GM12891 (cell line): ENCODE results near the gene RRP36.

ENCODE experiments used
- DNase-seq: peaks from one replicate; pipeline ENCODE4 v3.0.0; 2011; ENCODE audit warnings: low spot score; ENCODE audit not compliant: insufficient read length
- FAIRE-seq: peaks from 2 replicates; lab custom pipeline; 2011; peaks lifted over from hg19 to GRCh38; lab: Jason Lieb, UNC
- PAX5 ChIP-seq: IDR thresholded peaks from 2 replicates; pipeline ENCODE4 v1.6.1; 2011; ENCODE audit warnings: low read length, moderate library complexity, mild to moderate bottlenecking; ENCODE audit not compliant: insufficient read depth, severe bottlenecking
- POLR2A ChIP-seq: IDR thresholded peaks from 2 replicates; pipeline ENCODE4 v1.6.1; 2011; ENCODE audit warnings: low read depth, low read length, control low read depth
- POLR2AphosphoS5 ChIP-seq: IDR thresholded peaks from 2 replicates; pipeline ENCODE4 v1.6.1; 2011; ENCODE audit warnings: low read depth, low read length, control low read depth
- POU2F2 ChIP-seq: IDR thresholded peaks from 2 replicates; pipeline ENCODE4 v1.6.1; 2011; ENCODE audit warnings: low read depth, mild to moderate bottlenecking, control low read depth, low read length, moderate library complexity
- SPI1 ChIP-seq: IDR thresholded peaks from 2 replicates; pipeline ENCODE4 v1.6.1; 2011; ENCODE audit warnings: low read depth, low read length, control low read depth
- TAF1 ChIP-seq: IDR thresholded peaks from 2 replicates; pipeline ENCODE4 v1.6.1; 2011; ENCODE audit warnings: low read depth, low read length, control low read depth

Gene RRP36

GRCh38 chr6:43059168-43060033 lies 38.0 kb downstream of the RRP36 start, which contains the start of the genes KLC4 and MRPL2:
Gene KLC4, plus strand, starts transcription at chr6:43059631. Its CDS starts 1,705 bp downstream, at chr6:43061336.
Gene MRPL2, minus strand, starts transcription at chr6:43059434. Its CDS starts 53 bp downstream, at chr6:43059381.
- DNase-seq (peak; percentile 100), FAIRE-seq (peak; percentile 90)
- TF ChIP-seq POLR2A = peak; percentile 88
- no peak for TF ChIP-seq POU2F2
- TF ChIP-seq SPI1 = no peak
- TF ChIP-seq POLR2AphosphoS5 = peak; percentile 86
- TF ChIP-seq TAF1 = peak; percentile 72

- TF ChIP-seq POU2F2 (no peak), TAF1 (no peak), POLR2AphosphoS5 (no peak)
- DNase-seq = no peak
- no peak for FAIRE-seq
These were observed 38.8 kb downstream of the RRP36 start for GRCh38 chr6:43060034-43060754.

- DNase-seq = no peak
- FAIRE-seq = no peak
- TF ChIP-seq POLR2AphosphoS5 (no peak), POU2F2 (no peak), SPI1 (no peak), TAF1 (no peak), POLR2A (no peak), PAX5 (no peak)
These were observed 39.6 kb downstream of the RRP36 start for GRCh38 chr6:43060755-43061633.

GRCh38 chr6:43061861-43062260 lies 40.4 kb downstream of the RRP36 start:
- no peak for FAIRE-seq
- DNase-seq = no peak
- no peak for TF ChIP-seq TAF1
- no peak for TF ChIP-seq SPI1
- no peak for TF ChIP-seq POLR2A
- no peak for TF ChIP-seq PAX5
- no peak for TF ChIP-seq POLR2AphosphoS5
- no peak for TF ChIP-seq POU2F2

GRCh38 chr6:43062818-43063217 lies 41.4 kb downstream of the RRP36 start:
- DNase-seq (no peak), FAIRE-seq (no peak)
- TF ChIP-seq POLR2AphosphoS5 = no peak
- TF ChIP-seq POLR2A = no peak
- no peak for TF ChIP-seq TAF1
- no peak for TF ChIP-seq POU2F2
- TF ChIP-seq SPI1 = no peak
- no peak for TF ChIP-seq PAX5

GRCh38 chr6:43070028-43070632 lies 48.7 kb downstream of the RRP36 start:
- peak; percentile 70 for DNase-seq

GRCh38 chr6:43074847-43075669 lies 53.6 kb downstream of the RRP36 start:
- FAIRE-seq = no peak
- no peak for DNase-seq
- no peak for TF ChIP-seq POLR2AphosphoS5
- no peak for TF ChIP-seq SPI1
- no peak for TF ChIP-seq TAF1
- TF ChIP-seq POU2F2 = no peak
- no peak for TF ChIP-seq PAX5
- no peak for TF ChIP-seq POLR2A

More at GRCh38 chr6:43070028-43070632, 48.7 kb downstream of the RRP36 start:
- TF ChIP-seq SPI1 (no peak), TAF1 (no peak), POLR2A (no peak), PAX5 (no peak), POU2F2 (no peak), POLR2AphosphoS5 (no peak)
- FAIRE-seq = peak; percentile 69

- FAIRE-seq = no peak
- no peak for DNase-seq
- TF ChIP-seq POLR2AphosphoS5 (no peak), POLR2A (no peak), POU2F2 (no peak), PAX5 (no peak)
These were observed 54.4 kb downstream of the RRP36 start, which contains the start of gene PTK7 for GRCh38 chr6:43075670-43076463. Gene PTK7, plus strand, starts transcription at chr6:43076314. Its CDS starts 175 bp downstream, at chr6:43076489.
